ENCODE results near the gene TLN1. TPM values are rescaled to one million over a fixed set of nuclear protein-coding genes. Genes with fewer than 3 reads are reported as not detected.

Gene TLN1
- total RNA-seq, 3 donors from 2014 or later = 163 to 497 (median 215) TPM

GRCh38 chr9:35695943-35696401 lies 36.0 kb downstream of the TLN1 start:
- intact Hi-C loops (cut with DNase I; ENCODE audit: low total_unique reads) = loop anchor here (1.0 kb wide), 1 partner anchor 33 kb away; no protein-coding TSS in a partner anchor
- no peaks in the 10 kb centered on the region for H3K27me3 ChIP-seq
- no peaks in the 10 kb centered on the region for H3K9me3 ChIP-seq
- TF ChIP-seq POLR2A (IDR thresholded peaks at IDR 0.05) (no peak), CTCF (IDR thresholded peaks at IDR 0.05) (no peak), POLR2AphosphoS5 (IDR thresholded peaks at IDR 0.05) (no peak)
- peaks cover 17% of the 10 kb centered on the region for H3K36me3 ChIP-seq
- no peaks in the 10 kb centered on the region for H3K4me1 ChIP-seq
- no peak overlapping the region for H3K4me3 ChIP-seq
- peak overlapping the region; percentile 36 to 66 for H3K27ac ChIP-seq
- no peak for DNase-seq (ENCODE audit: low spot score in 2 of 2)

GRCh38 chr9:35691757-35692301 lies 40.2 kb downstream of the TLN1 start:
- H3K36me3 ChIP-seq = no peaks in the 10 kb centered on the region
- peak overlapping the region; percentile 92 to 94 for H3K27ac ChIP-seq
- no peak for DNase-seq (ENCODE audit: low spot score in 2 of 2)
- H3K27me3 ChIP-seq = no peaks in the 10 kb centered on the region
- no peaks in the 10 kb centered on the region for H3K9me3 ChIP-seq
- H3K4me3 ChIP-seq = peak overlapping the region in 1 of 3 donors; percentile 81
- TF ChIP-seq POLR2A (IDR thresholded peaks at IDR 0.05) = no peak
- TF ChIP-seq CTCF (IDR thresholded peaks at IDR 0.05) = no peak
- no peak for TF ChIP-seq POLR2AphosphoS5 (IDR thresholded peaks at IDR 0.05)
- intact Hi-C loops (cut with DNase I; ENCODE audit: low total_unique reads) = no loop called here
- H3K4me1 ChIP-seq = peaks cover 0 to 3% of the 10 kb centered on the region in 2 donors

GRCh38 chr9:35691334-35691650 lies 40.7 kb downstream of the TLN1 start:
- intact Hi-C loops (cut with DNase I; ENCODE audit: low total_unique reads) = no loop called here
- TF ChIP-seq CTCF (IDR thresholded peaks at IDR 0.05) (no peak), POLR2AphosphoS5 (IDR thresholded peaks at IDR 0.05) (no peak), POLR2A (IDR thresholded peaks at IDR 0.05) (no peak)
- Histone ChIP-seq H3K27ac (peak overlapping the region; percentile 92 to 94), H3K27me3 (no peaks in the 10 kb centered on the region), H3K4me3 (peak overlapping the region; percentile 55 to 81 (median 68)), H3K4me1 (peaks cover 0 to 3% of the 10 kb centered on the region in 2 donors), H3K9me3 (no peaks in the 10 kb centered on the region), H3K36me3 (no peaks in the 10 kb centered on the region)
- no peak for DNase-seq (ENCODE audit: low spot score in 2 of 2)

GRCh38 chr9:35690614-35691333 lies 41.2 kb downstream of the TLN1 start:
- Histone ChIP-seq H3K4me3 (peak overlapping the region; percentile 55 to 81 (median 68)), H3K27me3 (no peaks in the 10 kb centered on the region), H3K36me3 (no peaks in the 10 kb centered on the region), H3K27ac (peak overlapping the region; percentile 92 to 94), H3K4me1 (peaks cover 0 to 3% of the 10 kb centered on the region in 2 donors), H3K9me3 (no peaks in the 10 kb centered on the region)
- DNase-seq (ENCODE audit: low spot score in 2 of 2) = peak; percentile 76 to 81
- TF ChIP-seq CTCF (IDR thresholded peaks at IDR 0.05) (no peak), POLR2AphosphoS5 (IDR thresholded peaks at IDR 0.05) (peak; percentile 57 to 64 (median 57)), POLR2A (IDR thresholded peaks at IDR 0.05) (peak; percentile 59)
- intact Hi-C loops (cut with DNase I; ENCODE audit: low total_unique reads) = no loop called here

GRCh38 chr9:35690294-35690613 lies 41.7 kb downstream of the TLN1 start:
- Histone ChIP-seq H3K4me1 (peaks cover 0 to 3% of the 10 kb centered on the region in 2 donors), H3K4me3 (peak overlapping the region; percentile 55 to 81 (median 68)), H3K9me3 (no peaks in the 10 kb centered on the region), H3K36me3 (no peaks in the 10 kb centered on the region), H3K27ac (peak overlapping the region; percentile 92 to 94), H3K27me3 (no peaks in the 10 kb centered on the region)
- no peak for TF ChIP-seq POLR2AphosphoS5 (IDR thresholded peaks at IDR 0.05)
- TF ChIP-seq POLR2A (IDR thresholded peaks at IDR 0.05) = no peak
- no peak for TF ChIP-seq CTCF (IDR thresholded peaks at IDR 0.05)
- no peak for DNase-seq (ENCODE audit: low spot score in 2 of 2)
- intact Hi-C loops (cut with DNase I; ENCODE audit: low total_unique reads) = no loop called here

Measured in breast epithelium (tissue), 4 donors.